NOMO-1 (cell line): ENCODE measurements around the gene MAST4.

Experiments used
- DNase-seq, 2 experiments: peaks; one replicate each; lab custom pipeline; 2025; ENCODE audit not compliant: unreplicated experiment in 2 of 2; lab: John Stamatoyannopoulos, UW

MAST4 gene

GRCh38 chr5:66947458-66947857 lies 351.3 kb downstream of the MAST4 start:
- DNase-seq, result no peak

GRCh38 chr5:66949066-66949465 lies 352.9 kb downstream of the MAST4 start:
- peak in 1 of 2 experiments; percentile 33 for DNase-seq

- no peak for DNase-seq
Measured at GRCh38 chr5:66952153-66952552, 356.0 kb downstream of the MAST4 start.

GRCh38 chr5:66956439-66956838 lies 360.2 kb downstream of the MAST4 start:
- no peak for DNase-seq

GRCh38 chr5:66958201-66958979 lies 362.2 kb downstream of the MAST4 start:
- no peak for DNase-seq

- no peak for DNase-seq
Measured at GRCh38 chr5:66958980-66959641, 362.9 kb downstream of the MAST4 start.

GRCh38 chr5:66959653-66960052 lies 363.5 kb downstream of the MAST4 start:
- no peak for DNase-seq

- no peak for DNase-seq
Measured at GRCh38 chr5:66960369-66961137, 364.4 kb downstream of the MAST4 start.

GRCh38 chr5:66963559-66963971 lies 367.4 kb downstream of the MAST4 start:
- DNase-seq, result no peak

GRCh38 chr5:66966439-66966838 lies 370.2 kb downstream of the MAST4 start:
- no peak for DNase-seq

- no peak for DNase-seq
Measured at GRCh38 chr5:66967102-66967501, 370.9 kb downstream of the MAST4 start.

GRCh38 chr5:66967826-66968262 lies 371.7 kb downstream of the MAST4 start:
- DNase-seq, result no peak

- DNase-seq, result no peak
Measured at GRCh38 chr5:66969484-66969883, 373.3 kb downstream of the MAST4 start.

GRCh38 chr5:66969963-66970362 lies 373.8 kb downstream of the MAST4 start:
- no peak for DNase-seq

GRCh38 chr5:66972004-66972403 lies 375.8 kb downstream of the MAST4 start:
- DNase-seq, result no peak

- DNase-seq, result no peak
Measured at GRCh38 chr5:66974256-66974655, 378.1 kb downstream of the MAST4 start.

- DNase-seq, result no peak
Measured at GRCh38 chr5:66976108-66976507, 379.9 kb downstream of the MAST4 start.

- no peak for DNase-seq
Measured at GRCh38 chr5:66979738-66980137, 383.5 kb downstream of the MAST4 start.

GRCh38 chr5:66981266-66982055 lies 385.3 kb downstream of the MAST4 start:
- no peak for DNase-seq

GRCh38 chr5:66982056-66982387 lies 385.8 kb downstream of the MAST4 start:
- no peak for DNase-seq

GRCh38 chr5:66982470-66982869 lies 386.3 kb downstream of the MAST4 start:
- no peak for DNase-seq
